HCT116 (cell line): ENCODE results near the gene LRRC4C. TPM values are rescaled to one million over a fixed set of nuclear protein-coding genes. Genes with fewer than 3 reads are reported as not detected.

Experiments
- ATAC-seq: fragments of 200-7000 bp; cut with Tn5 transposase; 2 replicates; pipeline ENCODE4 v1.9.1; 2020; ENCODE audit warnings: mild to moderate bottlenecking, moderate library complexity
- BruUV-seq: library from RNA; stranded (reverse); fragments of 400-500 nt; replicated peaks from 2 replicates; lab custom pipeline; 2021; lab: Mats Ljungman, UMichigan
- CTCF ChIA-PET: fragments of 300-600 bp; sonication (Branson Sonifier 250); formaldehyde crosslinking; loops from one replicate; lab custom pipeline; 2021; ENCODE audit warnings: antibody characterized with exemption; lab: Charles Lee
- POLR2A ChIA-PET: fragments of 300-600, 350-600 bp; sonication (Branson Sonifier 250); formaldehyde crosslinking; loops from one replicate; lab custom pipeline; 2021; ENCODE audit warnings: antibody characterized with exemption; lab: Charles Lee
- RAD21 ChIA-PET, 2 experiments: fragments of 300-600 bp; sonication (Branson Sonifier 250); formaldehyde crosslinking; loops; one replicate each; lab custom pipeline; 2023; ENCODE audit warnings: low total read pairs in 2 of 2; ENCODE audit not compliant: uncharacterized antibody in 2 of 2, unreplicated experiment in 2 of 2, low non-redundant PET in 1 of 2; lab: Charles Lee
- DNase-seq: peaks from one replicate; pipeline ENCODE4 v3.0.0-alpha.2; 2010; ENCODE audit warnings: low read depth, low spot score
- H2AFZ ChIP-seq: fragments of 200-600 bp; shearing (Covaris generic), sonication (generic); 2 replicates; pipeline ENCODE4 v1.6.1; 2017; ENCODE audit warnings: low read depth, mixed run types, mixed read lengths, antibody characterized with exemption, low read length; ENCODE audit not compliant: poor library complexity, severe bottlenecking
- H3K27ac ChIP-seq: 2 replicates; pipeline ENCODE4 v1.5.1; 2012; ENCODE audit warnings: low read depth, low read length
- H3K27me3 ChIP-seq: fragments of 200-600 bp; sonication (generic); 2 replicates; pipeline ENCODE4 v1.6.1; 2016; ENCODE audit warnings: mixed run types, low read length, mixed read lengths; ENCODE audit not compliant: insufficient read depth
- H3K36me3 ChIP-seq, 2 experiments: fragments of 200-500 bp in 1 of 2; fragments of 200-600 bp in 1 of 2; sonication (Bioruptor generic) in 1 of 2; sonication (generic) in 1 of 2; 2 replicates each; pipeline versions ENCODE4 v1.5.1 to v1.6.1; 2014 to 2016; ENCODE audit warnings: low read length in 2 of 2, inconsistent platforms in 1 of 2, mixed read lengths in 1 of 2, mixed run types in 1 of 2; ENCODE audit not compliant: insufficient read depth in 2 of 2, control insufficient read depth in 1 of 2
- H3K4me1 ChIP-seq, 2 experiments: fragments of 200-600 bp in 1 of 2; sonication (generic) in 1 of 2; 2 replicates each; pipeline versions ENCODE4 v1.5.1 to v1.6.1; 2012 to 2017; ENCODE audit warnings: low read length in 2 of 2, inconsistent platforms in 1 of 2, mild to moderate bottlenecking in 1 of 2, mixed read lengths in 1 of 2, mixed run types in 1 of 2, moderate library complexity in 1 of 2; ENCODE audit not compliant: insufficient read depth in 2 of 2, control insufficient read depth in 1 of 2
- H3K4me2 ChIP-seq: fragments of 200-600 bp; sonication (generic); 2 replicates; pipeline ENCODE4 v1.6.1; 2017; ENCODE audit warnings: mixed run types, low read length, mixed read lengths
- H3K4me3 ChIP-seq, 2 experiments: fragments of 200-600 bp in 1 of 2; sonication (generic) in 1 of 2; replicated peaks in 1 of 2; 2 replicates each; pipeline ENCODE4 v1.5.1; 2011 to 2016; ENCODE audit warnings: low read length in 2 of 2, control low read depth in 1 of 2, low read depth in 1 of 2, mild to moderate bottlenecking in 1 of 2, mixed read lengths in 1 of 2, mixed run types in 1 of 2
- H3K79me2 ChIP-seq: fragments of 200-600 bp; sonication (generic); 2 replicates; pipeline ENCODE4 v1.6.1; 2017; ENCODE audit warnings: mild to moderate bottlenecking, mixed run types, low read length, moderate library complexity, mixed read lengths; ENCODE audit not compliant: insufficient read depth
- H3K9ac ChIP-seq: fragments of 200-600 bp; sonication (generic); 2 replicates; pipeline ENCODE4 v1.6.1; 2016; ENCODE audit warnings: low read length, mixed read lengths
- H3K9me2 ChIP-seq: fragments of 200-600 bp; sonication (generic), shearing (Covaris generic); 2 replicates; pipeline ENCODE4 v1.6.1; 2017; ENCODE audit warnings: mixed run types, mild to moderate bottlenecking, moderate library complexity; ENCODE audit not compliant: insufficient read depth
- H3K9me3 ChIP-seq, 2 experiments: fragments of 200-500 bp in 1 of 2; fragments of 200-600 bp in 1 of 2; sonication (Bioruptor generic) in 1 of 2; sonication (generic) in 1 of 2; 2 replicates each; pipeline ENCODE4 v1.6.1; 2014 to 2017; ENCODE audit warnings: low read length in 2 of 2, mixed read lengths in 2 of 2, inconsistent platforms in 1 of 2, low read depth in 1 of 2, mild to moderate bottlenecking in 1 of 2, mixed run types in 1 of 2, moderate library complexity in 1 of 2; ENCODE audit not compliant: control insufficient read depth in 1 of 2, insufficient read depth in 1 of 2
- H4K20me1 ChIP-seq: fragments of 200-600 bp; sonication (generic), shearing (Covaris generic); 2 replicates; pipeline ENCODE4 v1.6.1; 2017; ENCODE audit warnings: mixed run types, mild to moderate bottlenecking, moderate library complexity; ENCODE audit not compliant: insufficient read depth
- CBX3 ChIP-seq: IDR thresholded peaks from 2 replicates; pipeline ENCODE4 v1.6.1; 2012; ENCODE audit warnings: low read depth
- CEBPB ChIP-seq: IDR thresholded peaks from 2 replicates; pipeline ENCODE4 v1.6.1; 2012; ENCODE audit warnings: low read depth
- EZH2 ChIP-seq: fragments of 200-600 bp; sonication (generic); IDR thresholded peaks from 2 replicates; pipeline ENCODE4 v1.6.1; 2017; ENCODE audit warnings: antibody characterized with exemption, mixed run types
- FOSL1 ChIP-seq: IDR thresholded peaks from 2 replicates; pipeline ENCODE4 v1.6.1; 2012; ENCODE audit warnings: low read depth
- JUND ChIP-seq: IDR thresholded peaks from 2 replicates; pipeline ENCODE4 v1.6.1; 2012
- MAX ChIP-seq: IDR thresholded peaks from 2 replicates; pipeline ENCODE4 v1.6.1; 2012
- POLR2A ChIP-seq: IDR thresholded peaks from 2 replicates; pipeline ENCODE4 v1.7.0; 2011; ENCODE audit warnings: borderline replicate concordance; ENCODE audit not compliant: insufficient read depth, insufficient read length; ENCODE audit errors: extremely low read depth
- RAD21 ChIP-seq: IDR thresholded peaks from 2 replicates; pipeline ENCODE4 v1.6.1; 2012; ENCODE audit warnings: low read depth, mild to moderate bottlenecking
- REST ChIP-seq: IDR thresholded peaks from 2 replicates; pipeline ENCODE4 v1.6.1; 2012; ENCODE audit warnings: low read depth
- SIN3A ChIP-seq: IDR thresholded peaks from 2 replicates; pipeline ENCODE4 v1.6.1; 2012; ENCODE audit warnings: low read depth
- SP1 ChIP-seq: IDR thresholded peaks from 2 replicates; pipeline ENCODE4 v1.6.1; 2012; ENCODE audit warnings: low read depth
- SRF ChIP-seq: IDR thresholded peaks from 2 replicates; pipeline ENCODE4 v1.6.1; 2012; ENCODE audit warnings: low read depth
- YY1 ChIP-seq: IDR thresholded peaks from 2 replicates; pipeline ENCODE4 v1.6.1; 2011; ENCODE audit warnings: low read length, low read depth, moderate library complexity, mild to moderate bottlenecking; ENCODE audit not compliant: insufficient replicate concordance; ENCODE audit errors: extremely low read depth
- ZNF274 ChIP-seq: fragments of 200-500 bp; sonication (Bioruptor generic); IDR thresholded peaks from 2 replicates; pipeline ENCODE4 v1.6.1; 2014; ENCODE audit warnings: mild to moderate bottlenecking, low read depth, low read length, inconsistent platforms
- intact Hi-C: fragments of 100-400 bp; cut with micrococcal nuclease; formaldehyde crosslinking; loops from 2 replicates; pipeline ENCODE4 v1.10.0; 2022
- total RNA-seq: library from RNA; stranded (reverse); gene quantifications from one replicate; pipeline ENCODE4 v1.2.1, GENCODE V29; 2021; ENCODE audit not compliant: unreplicated experiment
- TF ChIP-seq, protein P1 (sequence below): IDR thresholded peaks from 2 replicates; pipeline ENCODE4 v1.6.1; 2012
- TF ChIP-seq, protein P2 (sequence below): IDR thresholded peaks from 2 replicates; pipeline ENCODE4 v1.6.1; 2011; ENCODE audit warnings: mild to moderate bottlenecking, low read length, moderate library complexity; ENCODE audit not compliant: insufficient replicate concordance; ENCODE audit errors: extremely low read depth
- TF ChIP-seq, protein P3 (sequence below), 3 experiments: fragments of 200-600 bp in 1 of 3; sonication (generic) in 1 of 3; IDR thresholded peaks in 2 of 3; conservative IDR thresholded peaks in 1 of 3; 2 replicates each; pipeline ENCODE4 v1.5.1; 2012 to 2017; ENCODE audit warnings: low read depth in 2 of 3, low read length in 2 of 3, antibody characterized with exemption in 1 of 3, borderline replicate concordance in 1 of 3, control low read depth in 1 of 3, mild to moderate bottlenecking in 1 of 3, mixed read lengths in 1 of 3, mixed run types in 1 of 3, moderate library complexity in 1 of 3; ENCODE audit not compliant: insufficient read depth in 1 of 3

The LRRC4C gene
- total RNA-seq, 1 experiment from 2014 or later, result not detected

DNA sequence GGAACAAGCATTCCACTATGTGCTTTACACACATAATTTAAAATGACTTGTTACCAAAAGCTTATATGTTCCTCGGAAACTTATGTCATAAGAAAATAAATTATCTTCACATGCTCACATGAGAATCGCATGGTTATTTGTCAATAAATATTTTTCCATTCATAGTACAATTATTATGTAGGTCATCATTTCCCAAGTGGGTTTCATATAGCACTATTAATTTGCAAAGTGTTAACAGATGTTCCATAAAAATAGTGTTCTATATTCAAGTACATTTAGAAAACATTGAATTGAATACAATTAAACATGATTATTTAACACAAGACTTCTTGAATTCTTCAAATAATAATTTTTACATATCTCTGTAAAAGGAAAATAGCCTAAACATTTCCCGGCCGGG lies 23.9 kb downstream of the LRRC4C start:
- Histone ChIP-seq H3K79me2 (no peaks in the 10 kb centered on the region), H3K4me1 (no peaks in the 10 kb centered on the region), H2AFZ (no peak overlapping the region), H3K9me3 (peaks cover 5 to 16% of the 10 kb centered on the region in 2 experiments; a peak in 2 of 4 replicates), H3K27me3 (no peaks in the 10 kb centered on the region), H3K4me3 (no peak overlapping the region), H3K9ac (no peak overlapping the region), H4K20me1 (no peaks in the 10 kb centered on the region), H3K9me2 (no peaks in the 10 kb centered on the region), H3K36me3 (no peaks in the 10 kb centered on the region), H3K27ac (no peak overlapping the region), H3K4me2 (no peak overlapping the region)
- no TSS peak for BruUV-seq
- intact Hi-C loops, result no loop called here
- TF ChIP-seq JUND (no peak), ZNF274 (no peak), MAX (no peak), REST (no peak), FOSL1 (no peak), EZH2 (no peak), CBX3 (no peak), SIN3A (no peak), CEBPB (no peak), POLR2A (no peak), SRF (no peak), YY1 (no peak), RAD21 (no peak), SP1 (no peak)
- TF ChIP-seq, protein P1, sequence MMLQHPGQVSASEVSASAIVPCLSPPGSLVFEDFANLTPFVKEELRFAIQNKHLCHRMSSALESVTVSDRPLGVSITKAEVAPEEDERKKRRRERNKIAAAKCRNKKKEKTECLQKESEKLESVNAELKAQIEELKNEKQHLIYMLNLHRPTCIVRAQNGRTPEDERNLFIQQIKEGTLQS, result no peak
- TF ChIP-seq, protein P2, sequence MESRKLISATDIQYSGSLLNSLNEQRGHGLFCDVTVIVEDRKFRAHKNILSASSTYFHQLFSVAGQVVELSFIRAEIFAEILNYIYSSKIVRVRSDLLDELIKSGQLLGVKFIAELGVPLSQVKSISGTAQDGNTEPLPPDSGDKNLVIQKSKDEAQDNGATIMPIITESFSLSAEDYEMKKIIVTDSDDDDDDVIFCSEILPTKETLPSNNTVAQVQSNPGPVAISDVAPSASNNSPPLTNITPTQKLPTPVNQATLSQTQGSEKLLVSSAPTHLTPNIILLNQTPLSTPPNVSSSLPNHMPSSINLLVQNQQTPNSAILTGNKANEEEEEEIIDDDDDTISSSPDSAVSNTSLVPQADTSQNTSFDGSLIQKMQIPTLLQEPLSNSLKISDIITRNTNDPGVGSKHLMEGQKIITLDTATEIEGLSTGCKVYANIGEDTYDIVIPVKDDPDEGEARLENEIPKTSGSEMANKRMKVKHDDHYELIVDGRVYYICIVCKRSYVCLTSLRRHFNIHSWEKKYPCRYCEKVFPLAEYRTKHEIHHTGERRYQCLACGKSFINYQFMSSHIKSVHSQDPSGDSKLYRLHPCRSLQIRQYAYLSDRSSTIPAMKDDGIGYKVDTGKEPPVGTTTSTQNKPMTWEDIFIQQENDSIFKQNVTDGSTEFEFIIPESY, result no peak
- TF ChIP-seq, protein P3, sequence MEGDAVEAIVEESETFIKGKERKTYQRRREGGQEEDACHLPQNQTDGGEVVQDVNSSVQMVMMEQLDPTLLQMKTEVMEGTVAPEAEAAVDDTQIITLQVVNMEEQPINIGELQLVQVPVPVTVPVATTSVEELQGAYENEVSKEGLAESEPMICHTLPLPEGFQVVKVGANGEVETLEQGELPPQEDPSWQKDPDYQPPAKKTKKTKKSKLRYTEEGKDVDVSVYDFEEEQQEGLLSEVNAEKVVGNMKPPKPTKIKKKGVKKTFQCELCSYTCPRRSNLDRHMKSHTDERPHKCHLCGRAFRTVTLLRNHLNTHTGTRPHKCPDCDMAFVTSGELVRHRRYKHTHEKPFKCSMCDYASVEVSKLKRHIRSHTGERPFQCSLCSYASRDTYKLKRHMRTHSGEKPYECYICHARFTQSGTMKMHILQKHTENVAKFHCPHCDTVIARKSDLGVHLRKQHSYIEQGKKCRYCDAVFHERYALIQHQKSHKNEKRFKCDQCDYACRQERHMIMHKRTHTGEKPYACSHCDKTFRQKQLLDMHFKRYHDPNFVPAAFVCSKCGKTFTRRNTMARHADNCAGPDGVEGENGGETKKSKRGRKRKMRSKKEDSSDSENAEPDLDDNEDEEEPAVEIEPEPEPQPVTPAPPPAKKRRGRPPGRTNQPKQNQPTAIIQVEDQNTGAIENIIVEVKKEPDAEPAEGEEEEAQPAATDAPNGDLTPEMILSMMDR (IDR thresholded peaks at IDR 0.05 in 2 of 3, conservative IDR thresholded peaks at IDR 0.05 in 1 of 3; ENCODE audit: borderline replicate concordance in 1 of 3, insufficient read depth in 1 of 3, low read depth in 2 of 3, low read length in 2 of 3), result no peak
- ATAC-seq, result no peak
- ChIA-PET RAD21 (no interaction called here), POLR2A (no interaction called here), CTCF (no interaction called here)
- no peak for DNase-seq
